Neural progenitor cell (in vitro differentiated cells): ENCODE data around the gene SESN3. TPM values are rescaled to one million over a fixed set of nuclear protein-coding genes. Genes with fewer than 3 reads are reported as not detected.
"Not testable (repeated sequence)": the region's sequence is repeated elsewhere in the genome, so short reads cannot be mapped to it uniquely, and the experiment has no call there.

ENCODE experiments used
- DNase-seq: peaks from one replicate; pipeline ENCODE4 v3.0.0-alpha.2; 2016; ENCODE audit warnings: low spot score
- H2AFZ ChIP-seq: fragments of 200-600 bp; sonication (generic); replicated peaks from 2 replicates; pipeline ENCODE4 v1.6.1; 2016; ENCODE audit warnings: antibody characterized with exemption
- H3F3A ChIP-seq: fragments of 200-600 bp; sonication (generic); 2 replicates; pipeline ENCODE4 v1.6.1; 2016; ENCODE audit warnings: antibody characterized with exemption, low read depth
- H3K27ac ChIP-seq: fragments of 200-600 bp; sonication (generic); 2 replicates; pipeline ENCODE4 v1.5.1; 2016; ENCODE audit warnings: mild to moderate bottlenecking
- H3K27me3 ChIP-seq: fragments of 200-600 bp; sonication (generic); 2 replicates; pipeline ENCODE4 v1.6.1; 2016; ENCODE audit warnings: mild to moderate bottlenecking, moderate library complexity
- H3K36me3 ChIP-seq: fragments of 200-600 bp; sonication (generic); 2 replicates; pipeline ENCODE4 v1.5.1; 2016
- H3K4me1 ChIP-seq: fragments of 200-600 bp; sonication (generic); 2 replicates; pipeline ENCODE4 v1.6.1; 2016; ENCODE audit warnings: mixed run types
- H3K4me2 ChIP-seq: fragments of 200-600 bp; sonication (generic); 2 replicates; pipeline ENCODE4 v1.6.1; 2016
- H3K4me3 ChIP-seq: fragments of 200-600 bp; sonication (generic); 2 replicates; pipeline ENCODE4 v1.5.1; 2016
- H3K79me2 ChIP-seq: fragments of 200-600 bp; sonication (generic); 2 replicates; pipeline ENCODE4 v1.6.1; 2016; ENCODE audit warnings: low read depth
- H3K9ac ChIP-seq: fragments of 200-600 bp; sonication (generic); 2 replicates; pipeline ENCODE4 v1.6.1; 2016
- H3K9me3 ChIP-seq: fragments of 200-600 bp; sonication (generic); 2 replicates; pipeline ENCODE4 v1.5.1; 2016; ENCODE audit warnings: low read depth
- H4K20me1 ChIP-seq: fragments of 200-600 bp; sonication (generic); 2 replicates; pipeline ENCODE4 v1.6.1; 2016; ENCODE audit warnings: low read depth
- H3K27ac Mint-ChIP-seq: 3 replicates; pipeline ENCODE4 v1.8.0; 2021; ENCODE audit warnings: mixed read lengths
- H3K27me3 Mint-ChIP-seq: 2 replicates; pipeline ENCODE4 v1.8.0; 2022; ENCODE audit warnings: low read depth, mild to moderate bottlenecking, inconsistent platforms, moderate library complexity, mixed read lengths; ENCODE audit not compliant: insufficient read depth
- H3K36me3 Mint-ChIP-seq: 3 replicates; pipeline ENCODE4 v1.8.0; 2021; ENCODE audit warnings: mixed read lengths
- H3K4me1 Mint-ChIP-seq: 3 replicates; pipeline ENCODE4 v1.8.0; 2021; ENCODE audit warnings: mixed read lengths
- H3K4me3 Mint-ChIP-seq: 3 replicates; pipeline ENCODE4 v1.8.0; 2021; ENCODE audit warnings: mild to moderate bottlenecking, moderate library complexity, mixed read lengths
- H3K9me3 Mint-ChIP-seq: 3 replicates; pipeline ENCODE4 v1.8.0; 2020; ENCODE audit warnings: mixed read lengths
- CTCF ChIP-seq: fragments of 200-600 bp; sonication (generic); IDR thresholded peaks from 2 replicates; pipeline ENCODE4 v1.5.1; 2017; ENCODE audit warnings: antibody characterized with exemption, mild to moderate bottlenecking
- EZH2 ChIP-seq: fragments of 200-600 bp; sonication (generic); IDR thresholded peaks from 2 replicates; pipeline ENCODE4 v1.6.1; 2017; ENCODE audit warnings: antibody characterized with exemption, mild to moderate bottlenecking, moderate library complexity
- EZH2phosphoT487 ChIP-seq: fragments of 200-600 bp; sonication (generic); IDR thresholded peaks from 2 replicates; pipeline ENCODE4 v1.6.1; 2017; ENCODE audit warnings: antibody characterized with exemption
- total RNA-seq: library from RNA; depleted of rRNA; stranded (reverse); fragments of >200 nt; gene quantifications from 2 replicates; pipeline ENCODE4 v1.2.3, GENCODE V29; 2015; ENCODE audit warnings: low replicate concordance

SESN3 gene
- total RNA-seq, 1 donor from 2014 or later = 234 TPM

GRCh38 chr11:95138448-95138847 lies 92.6 kb downstream of the SESN3 start:
- H3F3A ChIP-seq = no peaks in the 10 kb centered on the region
- no peaks in the 10 kb centered on the region for H4K20me1 ChIP-seq
- H3K27me3 Mint-ChIP-seq = peaks cover 2% of the 10 kb centered on the region
- no peaks in the 10 kb centered on the region for H3K79me2 ChIP-seq
- TF ChIP-seq EZH2phosphoT487 (no peak), CTCF (peak; percentile 32), EZH2 (no peak)
- no peaks in the 10 kb centered on the region for H3K4me1 Mint-ChIP-seq
- no peak overlapping the region for H3K4me2 ChIP-seq
- H3K9ac ChIP-seq = no peak overlapping the region
- H3K27ac Mint-ChIP-seq = no peak overlapping the region
- no peak overlapping the region for H3K27ac ChIP-seq
- no peaks in the 10 kb centered on the region for H3K9me3 ChIP-seq
- H2AFZ ChIP-seq = no peak overlapping the region
- H3K4me3 Mint-ChIP-seq = no peak overlapping the region
- no peak overlapping the region for H3K4me3 ChIP-seq
- H3K4me1 ChIP-seq = no peaks in the 10 kb centered on the region
- peaks cover 47% of the 10 kb centered on the region for H3K27me3 ChIP-seq
- DNase-seq = no peak
- no peaks in the 10 kb centered on the region for H3K9me3 Mint-ChIP-seq
- no peaks in the 10 kb centered on the region for H3K36me3 ChIP-seq
- H3K36me3 Mint-ChIP-seq = peaks cover 2% of the 10 kb centered on the region

GRCh38 chr11:95137299-95137698 lies 93.7 kb downstream of the SESN3 start:
- Histone ChIP-seq H3K36me3 (no peaks in the 10 kb centered on the region), H3K27me3 (peaks cover 35% of the 10 kb centered on the region), H3K9me3 (no peaks in the 10 kb centered on the region), H3F3A (no peaks in the 10 kb centered on the region), H3K27ac (no peak overlapping the region), H3K9ac (no peak overlapping the region), H3K4me2 (no peak overlapping the region), H2AFZ (no peak overlapping the region), H3K4me3 (no peak overlapping the region), H4K20me1 (no peaks in the 10 kb centered on the region), H3K4me1 (no peaks in the 10 kb centered on the region), H3K79me2 (no peaks in the 10 kb centered on the region)
- Mint-ChIP-seq H3K36me3 (peaks cover 3% of the 10 kb centered on the region), H3K4me3 (no peak overlapping the region), H3K4me1 (no peaks in the 10 kb centered on the region), H3K9me3 (no peaks in the 10 kb centered on the region), H3K27ac (no peak overlapping the region), H3K27me3 (no peaks in the 10 kb centered on the region)
- no peak for TF ChIP-seq EZH2
- no peak for TF ChIP-seq EZH2phosphoT487
- no peak for TF ChIP-seq CTCF
- no peak for DNase-seq

GRCh38 chr11:95136747-95137146 lies 94.3 kb downstream of the SESN3 start:
- H3K27me3 ChIP-seq = peaks cover 30% of the 10 kb centered on the region
- H3K36me3 Mint-ChIP-seq = not testable (repeated sequence)

GRCh38 chr11:95135880-95136279 lies 95.1 kb downstream of the SESN3 start:
- Mint-ChIP-seq H3K27me3 (no peaks in the 10 kb centered on the region), H3K4me3 (no peak overlapping the region), H3K9me3 (no peaks in the 10 kb centered on the region), H3K4me1 (no peaks in the 10 kb centered on the region), H3K36me3 (peaks cover 3% of the 10 kb centered on the region), H3K27ac (no peak overlapping the region)
- Histone ChIP-seq H3K9me3 (no peaks in the 10 kb centered on the region), H3K36me3 (no peaks in the 10 kb centered on the region), H3K4me2 (no peak overlapping the region), H3K27me3 (peaks cover 21% of the 10 kb centered on the region), H3K27ac (no peak overlapping the region), H3K4me1 (no peaks in the 10 kb centered on the region), H3K4me3 (no peak overlapping the region), H2AFZ (no peak overlapping the region), H3K9ac (no peak overlapping the region), H3K79me2 (no peaks in the 10 kb centered on the region), H4K20me1 (no peaks in the 10 kb centered on the region), H3F3A (no peaks in the 10 kb centered on the region)
- TF ChIP-seq EZH2 (no peak), EZH2phosphoT487 (no peak), CTCF (no peak)
- no peak for DNase-seq

More at GRCh38 chr11:95136747-95137146, 94.3 kb downstream of the SESN3 start:
- H2AFZ ChIP-seq, H4K20me1 ChIP-seq, H3K27ac Mint-ChIP-seq, H3K79me2 ChIP-seq, H3K9ac ChIP-seq, H3K27me3 Mint-ChIP-seq, H3K9me3 ChIP-seq, H3K4me1 Mint-ChIP-seq, H3K27ac ChIP-seq, DNase-seq, H3F3A ChIP-seq, H3K4me1 ChIP-seq, H3K4me3 ChIP-seq, H3K9me3 Mint-ChIP-seq, H3K4me2 ChIP-seq, H3K36me3 ChIP-seq, H3K4me3 Mint-ChIP-seq: not testable (repeated sequence)
